HG03378 (cell line): Measurements from ENCODE around the gene RALGAPA2.

Source experiments
- ATAC-seq: cut with Tn5 transposase; IDR thresholded peaks from one replicate; pipeline ENCODE4 v1.9.1; 2021; ENCODE audit warnings: mild to moderate bottlenecking, moderate library complexity; ENCODE audit not compliant: unreplicated experiment

The RALGAPA2 gene

DNA sequence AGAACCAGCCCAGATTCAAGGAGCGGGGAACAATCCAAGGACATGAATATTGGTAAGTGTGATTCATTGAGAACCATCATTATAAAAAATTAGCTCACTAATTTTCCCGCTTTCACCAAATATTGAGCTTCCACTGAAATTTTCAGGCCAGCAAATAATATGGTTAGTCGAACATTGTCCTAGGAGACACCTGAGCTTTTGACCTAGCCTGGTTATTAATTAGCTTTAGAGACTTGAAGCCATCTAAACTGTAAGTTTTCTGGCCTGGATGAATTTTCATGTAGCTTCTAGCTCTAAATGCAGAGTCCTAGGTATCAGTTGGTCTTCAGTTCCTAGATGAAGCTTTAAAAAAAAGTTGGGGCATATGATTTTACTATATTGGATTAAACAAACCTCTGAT is 17.1 kb upstream of the RALGAPA2 start:
- ATAC-seq: no peak

DNA sequence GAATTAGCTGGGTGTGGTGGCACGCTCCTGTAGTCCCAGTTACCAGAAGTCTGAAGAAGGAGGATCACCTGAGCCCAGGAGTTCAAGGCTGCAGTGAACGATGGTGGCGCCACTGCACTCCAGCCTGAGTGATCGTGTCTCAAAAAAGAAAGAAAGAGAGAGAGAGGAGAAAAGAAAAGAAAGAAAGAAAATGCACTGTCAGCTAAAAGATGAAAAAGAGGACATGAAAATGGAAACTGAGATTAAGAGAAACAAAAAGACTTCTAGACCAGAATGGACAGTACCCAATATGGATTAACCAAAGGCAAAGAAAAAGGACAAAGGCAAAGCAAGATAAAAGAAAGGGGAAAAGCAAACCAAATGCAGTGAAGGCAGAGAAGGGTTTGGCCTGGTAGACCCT is 9.0 kb upstream of the RALGAPA2 start:
- no peak for ATAC-seq

DNA sequence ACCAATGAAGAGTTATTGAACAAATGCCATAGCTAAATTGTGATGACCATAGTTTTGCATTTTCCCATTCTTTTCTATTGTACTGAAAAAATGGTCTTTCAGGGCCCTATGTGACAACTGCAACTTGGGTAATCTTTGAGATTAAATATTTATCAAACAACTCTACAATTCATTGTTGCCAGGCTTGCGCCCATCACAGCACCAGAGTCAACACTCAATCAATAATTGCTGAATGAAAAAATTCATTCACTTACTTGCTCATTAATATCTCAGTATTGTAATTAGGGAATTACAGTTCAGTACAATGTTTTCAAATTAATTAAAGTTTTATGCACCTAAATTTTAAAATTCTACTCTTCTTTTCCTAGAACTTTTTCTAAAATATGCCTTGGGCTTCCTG is 7.7 kb upstream of the RALGAPA2 start:
- ATAC-seq: no peak

- no peak for ATAC-seq
These were observed 7.0 kb upstream of the RALGAPA2 start for GRCh38 chr20:20719411-20719810.

DNA sequence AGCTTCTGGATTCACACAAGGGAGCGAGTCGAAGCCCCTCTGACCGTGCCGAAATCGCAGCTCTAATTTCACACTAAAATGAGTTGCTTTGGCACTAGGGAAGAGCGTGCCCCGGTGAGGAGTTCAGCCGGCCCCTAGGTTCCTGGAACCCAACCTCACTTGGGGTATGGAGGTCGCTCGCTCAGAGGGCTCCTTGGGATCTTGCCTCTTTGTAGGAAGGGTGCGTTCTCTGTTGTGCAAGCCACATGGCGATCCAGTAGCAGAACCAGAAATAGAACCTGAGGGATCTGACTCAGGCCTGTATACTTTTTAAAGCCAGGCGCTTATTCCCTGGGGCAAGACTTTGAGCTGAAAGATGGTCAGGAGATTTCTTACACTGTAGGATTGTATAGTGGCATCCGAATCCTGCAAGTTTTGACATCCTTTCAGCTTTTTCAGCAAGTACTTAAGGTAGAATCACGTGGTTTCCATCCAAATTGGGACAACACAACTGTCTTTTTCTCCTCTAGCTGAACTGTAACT is 861 bp upstream of the RALGAPA2 start:
- ATAC-seq: no peak

- ATAC-seq: peak; percentile 0
These were observed 405 bp downstream of the RALGAPA2 start for GRCh38 chr20:20712004-20712473.

DNA sequence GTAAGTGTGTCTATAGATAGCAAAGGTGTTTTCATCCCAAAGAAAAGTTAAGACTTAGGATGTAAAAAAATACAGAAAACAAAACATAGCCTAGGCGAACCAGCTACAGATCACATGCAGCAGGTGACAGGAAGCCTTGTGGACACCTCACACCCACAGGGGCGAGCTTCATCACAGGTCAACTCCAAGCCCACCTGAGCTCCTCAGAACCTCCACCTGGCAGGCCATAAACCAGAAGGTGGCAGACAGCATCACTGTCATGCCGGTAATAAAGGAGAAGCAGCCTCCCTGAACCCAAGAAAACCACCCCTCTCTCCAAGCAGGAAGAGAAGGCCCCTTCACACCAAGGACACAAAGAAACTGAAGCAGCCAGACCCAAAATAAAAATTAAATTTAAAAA is 1.0 kb downstream of the RALGAPA2 start:
- no peak for ATAC-seq

DNA sequence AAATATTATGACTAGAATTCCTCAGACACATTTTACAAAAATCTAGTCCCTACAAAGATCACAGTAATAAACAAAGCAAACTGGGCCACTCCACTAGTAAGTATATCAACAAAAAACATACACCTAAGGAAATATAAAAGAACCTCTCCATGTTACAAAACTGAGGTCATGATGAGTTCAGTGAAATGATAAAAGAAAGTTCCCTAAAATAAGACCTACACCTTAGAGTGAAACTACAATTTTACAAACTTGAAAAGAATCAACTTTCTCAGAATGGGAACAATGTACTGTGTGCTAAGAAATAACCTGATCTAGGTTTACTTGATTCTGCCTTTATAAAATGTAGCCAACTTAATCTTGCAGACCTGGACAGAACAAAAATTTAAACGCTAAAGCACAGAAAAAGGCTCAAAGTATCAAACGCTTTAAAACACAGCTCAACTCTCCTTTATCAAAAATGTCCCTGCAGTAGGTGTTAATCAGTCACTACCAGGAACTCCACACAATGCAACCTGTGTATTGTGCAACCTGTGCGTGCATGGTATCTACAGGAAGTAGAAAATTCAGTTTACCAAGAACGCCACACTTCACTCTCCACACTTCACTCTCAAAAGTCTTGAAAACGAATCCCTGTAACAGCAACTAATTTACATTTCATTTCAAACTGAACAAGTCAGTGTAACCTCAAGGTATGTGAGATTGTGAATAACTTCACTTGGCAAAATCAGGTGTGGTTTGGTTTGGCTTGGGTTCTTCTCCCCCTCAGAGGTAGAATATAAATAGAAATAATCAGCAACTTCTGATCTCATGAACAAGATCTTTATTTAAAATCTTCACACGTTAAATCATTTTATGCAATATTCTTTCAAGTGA is 1.8 kb downstream of the RALGAPA2 start:
- ATAC-seq: no peak

- no peak for ATAC-seq
These were observed 2.6 kb downstream of the RALGAPA2 start for GRCh38 chr20:20709887-20710286.

DNA sequence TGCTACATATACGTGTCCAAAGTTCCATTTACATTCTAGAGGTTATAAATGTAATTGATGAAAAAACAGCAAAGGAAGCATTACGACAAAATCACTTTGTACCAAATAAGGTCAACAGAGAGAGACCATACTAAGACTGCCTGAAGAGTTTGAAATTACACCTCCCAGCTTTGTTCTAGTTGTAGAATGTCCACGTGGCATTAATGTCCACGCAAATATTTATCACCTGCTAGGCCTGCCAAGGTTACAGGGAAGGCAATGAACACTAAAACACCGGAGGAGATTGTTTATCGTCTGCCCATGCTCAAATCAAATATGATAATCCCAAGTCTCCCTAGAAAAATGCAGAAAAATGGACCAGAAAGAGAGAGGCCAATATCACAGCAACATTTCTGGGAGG is 6.2 kb downstream of the RALGAPA2 start:
- no peak for ATAC-seq

- ATAC-seq: no peak
These were observed 9.9 kb downstream of the RALGAPA2 start for GRCh38 chr20:20702330-20703245.

DNA sequence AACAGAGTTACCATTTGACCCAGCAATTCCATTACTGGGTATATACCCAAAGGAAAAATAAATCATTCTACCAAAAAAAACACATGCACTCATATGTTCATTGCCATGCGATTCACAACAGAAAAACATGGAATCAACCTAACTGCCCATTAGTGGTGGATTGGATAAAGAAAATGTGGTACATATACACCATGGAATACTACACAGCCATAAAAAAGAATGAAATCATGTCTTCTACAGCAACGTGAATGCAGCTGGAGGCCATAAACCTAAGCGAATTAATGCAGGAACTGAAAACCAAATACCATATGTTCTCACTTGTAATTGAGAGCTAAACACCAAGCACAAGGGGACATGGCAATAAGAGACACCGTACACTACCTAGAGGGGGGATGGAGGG is 12.5 kb downstream of the RALGAPA2 start:
- ATAC-seq: no peak

DNA sequence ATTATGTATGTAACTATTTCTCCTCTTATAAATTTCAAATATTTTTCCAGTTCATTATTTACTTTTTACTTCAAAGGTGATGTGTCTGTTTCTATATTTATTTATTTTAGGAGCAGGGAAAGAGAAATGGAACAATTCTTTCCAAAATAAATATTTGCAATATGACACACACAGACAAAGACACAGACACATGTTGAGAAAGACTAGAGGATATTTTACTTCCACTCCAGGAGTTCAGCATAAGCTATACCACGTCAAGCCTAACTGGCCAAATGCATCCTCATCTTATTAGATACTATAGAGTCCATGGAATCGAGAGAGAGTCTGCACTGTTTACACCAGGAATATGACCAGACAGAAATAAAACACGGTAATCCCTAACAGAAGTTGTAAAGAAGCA is 13.3 kb downstream of the RALGAPA2 start:
- ATAC-seq: no peak

DNA sequence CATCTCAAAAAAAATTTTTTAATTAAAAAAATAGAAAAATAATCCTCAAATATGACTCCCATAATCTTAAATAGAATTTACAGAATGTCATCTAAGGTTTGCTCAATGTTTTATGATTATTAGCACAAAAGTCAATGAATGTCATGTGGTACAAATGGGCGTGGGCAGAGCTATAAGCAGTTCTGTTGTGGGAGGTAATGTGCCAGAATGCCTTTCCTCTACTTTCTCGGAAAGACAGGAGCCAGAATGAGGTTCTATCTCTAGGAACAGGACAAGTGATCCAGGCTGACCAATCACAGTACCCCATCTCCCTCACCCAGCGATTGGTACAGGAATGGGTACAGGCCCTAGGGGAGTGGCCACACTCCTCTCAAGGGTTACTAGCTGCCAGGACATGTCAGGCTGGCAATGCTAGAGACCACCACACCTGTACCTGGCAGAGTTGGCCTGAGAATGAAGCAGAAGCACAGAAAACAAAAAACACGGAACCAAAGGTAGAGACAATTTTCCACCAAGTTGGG is 15.1 kb downstream of the RALGAPA2 start:
- no peak for ATAC-seq

GRCh38 chr20:20695250-20695816 is 17.1 kb downstream of the RALGAPA2 start:
- no peak for ATAC-seq

DNA sequence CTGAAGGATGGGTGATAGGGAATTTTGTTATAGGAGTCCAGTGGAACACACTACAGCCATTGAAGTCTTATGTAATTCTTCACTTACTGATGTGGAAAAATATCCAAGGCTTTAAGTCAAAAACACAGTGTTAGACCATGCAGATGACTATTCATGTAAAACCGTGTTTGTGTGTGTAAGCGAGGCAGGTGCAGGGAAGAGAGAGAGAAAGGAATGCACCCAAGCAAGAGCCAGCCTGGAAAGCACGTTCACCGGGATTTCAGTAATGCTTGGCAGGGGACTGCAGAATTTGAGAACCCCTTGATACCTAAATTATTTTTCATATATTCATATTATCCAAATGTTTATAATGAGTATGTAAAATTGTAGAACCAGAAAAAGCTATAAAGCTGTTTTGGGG is 17.9 kb downstream of the RALGAPA2 start:
- no peak for ATAC-seq

DNA sequence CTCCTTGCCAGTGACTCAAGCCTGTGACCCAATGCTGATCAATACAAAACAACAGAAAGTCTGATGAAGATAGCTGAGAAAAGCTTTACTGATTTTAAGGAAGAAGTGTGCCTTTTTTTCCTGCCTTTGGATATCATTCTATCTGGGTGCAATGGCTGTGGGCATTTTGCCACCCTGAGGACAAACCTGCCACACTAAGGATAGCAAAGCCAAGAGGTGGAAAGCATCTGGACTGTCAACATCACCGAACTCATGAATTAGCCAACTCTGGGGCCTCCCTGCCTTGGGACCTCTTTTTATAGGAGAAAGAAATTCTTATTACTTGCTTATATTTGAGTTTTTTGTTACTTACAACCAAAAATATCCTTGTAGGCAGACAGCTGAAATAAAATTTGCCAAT is 19.9 kb downstream of the RALGAPA2 start:
- ATAC-seq: no peak

DNA sequence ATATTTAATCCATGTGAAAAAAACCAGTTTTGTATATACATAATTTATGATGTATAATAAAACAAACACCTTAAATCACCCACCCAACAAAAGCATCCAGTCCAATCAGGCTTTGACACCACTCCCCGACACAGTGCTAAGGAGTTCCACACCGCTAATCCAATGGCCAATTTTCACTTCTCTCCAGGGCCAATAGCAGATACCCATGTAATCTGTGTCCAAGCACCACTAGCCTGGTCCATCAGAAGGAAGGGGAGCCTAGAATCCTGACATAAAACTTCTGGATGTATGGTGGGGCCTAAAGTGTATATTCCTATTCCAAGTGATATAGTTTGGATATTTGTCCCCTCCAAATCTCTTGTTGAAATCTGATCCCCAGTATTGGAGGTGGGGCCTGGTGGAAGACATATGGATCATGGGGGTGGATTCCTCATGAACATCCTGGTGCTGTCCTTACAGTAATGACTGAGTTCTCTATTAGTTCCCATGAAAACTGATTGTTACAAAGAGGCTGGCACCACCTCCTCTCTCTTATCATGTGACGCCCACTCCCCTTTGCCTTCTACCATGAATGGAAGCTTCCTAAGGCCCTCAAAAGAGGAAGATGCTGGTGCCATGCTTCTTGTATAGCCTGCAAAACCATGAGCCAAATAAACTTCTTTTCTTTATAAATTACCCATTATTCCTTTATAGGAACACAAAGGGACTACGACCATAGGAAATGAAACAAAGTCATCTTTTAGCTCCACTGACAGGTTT is 20.8 kb downstream of the RALGAPA2 start:
- peak; percentile 40 for ATAC-seq

DNA sequence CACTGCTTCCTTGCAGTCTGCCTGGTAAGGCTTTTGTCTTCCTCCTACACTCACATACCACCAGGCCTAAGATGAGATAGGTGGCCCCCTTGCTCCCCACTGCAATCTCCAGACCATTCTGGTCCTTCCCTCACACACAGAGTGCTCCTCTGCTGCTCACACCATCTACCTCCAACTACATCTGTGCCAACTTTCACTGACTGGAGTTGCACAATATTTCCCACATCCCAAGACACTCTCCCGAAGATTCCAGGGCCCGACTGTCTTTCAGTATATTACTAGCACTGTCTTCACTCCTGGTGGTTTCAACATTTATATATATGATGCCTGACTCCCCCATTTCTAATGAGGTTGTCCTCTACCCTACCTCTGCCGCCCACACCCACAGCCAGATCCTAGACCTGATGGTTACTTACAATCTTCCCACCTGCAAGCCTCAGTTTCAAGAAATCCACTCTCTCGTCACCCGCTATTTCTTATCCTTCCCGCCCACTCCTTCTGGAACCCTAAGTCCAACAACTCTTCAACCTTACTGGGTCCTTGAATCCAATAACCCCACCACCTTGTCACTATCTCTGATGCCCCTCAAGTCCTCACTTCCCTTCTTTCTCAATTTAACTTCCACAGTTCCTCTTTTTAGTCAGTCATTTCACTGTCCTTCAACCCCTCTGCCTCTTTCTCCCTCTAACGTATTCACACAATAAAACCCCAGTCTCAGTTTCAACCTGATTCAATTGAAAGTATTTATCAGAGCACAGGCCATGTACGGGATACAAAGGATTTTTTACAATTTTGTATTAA is 21.6 kb downstream of the RALGAPA2 start:
- ATAC-seq: peak; percentile 79
